ENCODE data around the gene ELOVL1.

DNA sequence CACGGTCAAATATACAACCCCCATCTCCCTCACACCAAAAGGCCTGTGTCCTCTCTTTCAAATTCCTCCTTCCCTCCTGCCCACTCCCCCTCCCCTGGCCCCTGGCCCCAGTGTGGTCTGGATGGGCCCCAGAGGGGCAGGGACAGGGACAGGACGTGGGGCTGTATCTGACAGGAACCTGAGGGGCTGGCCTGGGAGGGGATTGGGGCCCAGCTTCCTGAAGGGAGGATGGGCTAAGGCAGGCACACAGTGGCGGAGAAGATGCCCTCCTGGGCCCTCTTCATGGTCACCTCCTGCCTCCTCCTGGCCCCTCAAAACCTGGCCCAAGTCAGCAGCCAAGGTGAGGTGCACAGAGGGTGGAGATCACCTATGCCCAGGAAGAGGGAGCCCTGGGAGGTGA, 30.2 kb downstream of the ELOVL1 start, which contains the start of gene MPL:
- TF ChIP-seq CTCF (IDR thresholded peaks at IDR 0.05) (no peak), POLR2A (IDR thresholded peaks at IDR 0.05; ENCODE audit: low read depth) (no peak), POLR2AphosphoS5 (IDR thresholded peaks at IDR 0.05) (no peak)

All from esophagus muscularis mucosa (tissue), 3 donors.